Heart left ventricle (tissue), 13 donors: ENCODE measurements around the gene CX3CL1.

Experiments
- CTCF ChIP-seq, 12 donors: fragments of 200-600 bp; sonication (generic) in 4 of 12; IDR thresholded peaks; one replicate each; pipeline versions ENCODE4 v1.5.0 to v1.8.0; 2018 to 2022; ENCODE audit warnings: antibody characterized with exemption in 12 of 12, mild to moderate bottlenecking in 5 of 12
- POLR2A ChIP-seq, 2 donors: fragments of 450-650 bp; IDR thresholded peaks; one replicate each; pipeline ENCODE4 v1.6.1; 2017; ENCODE audit warnings: antibody characterized with exemption in 2 of 2, mild to moderate bottlenecking in 2 of 2, moderate library complexity in 2 of 2
- donor health status: ischemic (EF 13 %, LVEDD 7.1; RV severe dilation, severe dysfunction).
- donor health status: DM: no; HTN: yes; CAD: no.
- donor health status: DM: no; HTN: no; CAD: no.
- donor health status: ischemic (EF 25% LVEDD 6.9; RV normal size, moderate dysfunction).
- donor health status: ischemic (EF 25% LVEDD 5.7; RV mildly dilated, moderate dysfunction).
- donor health status: ischemic (EF 35%, LVEDD 5.7; RV mildly dilated, moderate dysfunction).
- donor health status: nonischemic (EF 11% LVEDD 7.7; RV severe dilation, severe dysfunction).
- donor health status: DM: yes; HTN: yes; CAD: no.
- donor health status: PGD.
- donor health status: ischemic (EF 29% LVEDD 5.4; RV normal size, mild dysfunction).
- donor health status: nonischemic (EF 23%, LVEDD 6.1; RV moderate dilation, normal function).

- no peak for TF ChIP-seq POLR2A (IDR thresholded peaks at IDR 0.05)
- no peak for TF ChIP-seq CTCF (IDR thresholded peaks at IDR 0.05)
Observed at GRCh38 chr16:57383276-57384247, 11.3 kb downstream of the CX3CL1 start.
